ENCODE measurements around the gene NCOA1. TPM values are rescaled to one million over a fixed set of nuclear protein-coding genes. Genes with fewer than 3 reads are reported as not detected.

Gene NCOA1
- total RNA-seq, 2 donors from 2014 or later: 34.9 to 58.3 TPM

- Histone ChIP-seq H3K9me3 (no peaks in the 10 kb centered on the region), H3K36me3 (no peaks in the 10 kb centered on the region), H3K27me3 (replicated peaks; ENCODE audit: insufficient read depth) (no peaks in the 10 kb centered on the region), H3K4me1 (ENCODE audit: control insufficient read depth in 1 of 2, low read depth in 2 of 2) (peaks cover 8 to 30% of the 10 kb centered on the region in 2 donors), H3K4me3 (peak overlapping the region; percentile 93), H3K27ac (peak overlapping the region; percentile 66 to 82)
- TF ChIP-seq, protein P1, sequence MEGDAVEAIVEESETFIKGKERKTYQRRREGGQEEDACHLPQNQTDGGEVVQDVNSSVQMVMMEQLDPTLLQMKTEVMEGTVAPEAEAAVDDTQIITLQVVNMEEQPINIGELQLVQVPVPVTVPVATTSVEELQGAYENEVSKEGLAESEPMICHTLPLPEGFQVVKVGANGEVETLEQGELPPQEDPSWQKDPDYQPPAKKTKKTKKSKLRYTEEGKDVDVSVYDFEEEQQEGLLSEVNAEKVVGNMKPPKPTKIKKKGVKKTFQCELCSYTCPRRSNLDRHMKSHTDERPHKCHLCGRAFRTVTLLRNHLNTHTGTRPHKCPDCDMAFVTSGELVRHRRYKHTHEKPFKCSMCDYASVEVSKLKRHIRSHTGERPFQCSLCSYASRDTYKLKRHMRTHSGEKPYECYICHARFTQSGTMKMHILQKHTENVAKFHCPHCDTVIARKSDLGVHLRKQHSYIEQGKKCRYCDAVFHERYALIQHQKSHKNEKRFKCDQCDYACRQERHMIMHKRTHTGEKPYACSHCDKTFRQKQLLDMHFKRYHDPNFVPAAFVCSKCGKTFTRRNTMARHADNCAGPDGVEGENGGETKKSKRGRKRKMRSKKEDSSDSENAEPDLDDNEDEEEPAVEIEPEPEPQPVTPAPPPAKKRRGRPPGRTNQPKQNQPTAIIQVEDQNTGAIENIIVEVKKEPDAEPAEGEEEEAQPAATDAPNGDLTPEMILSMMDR (IDR thresholded peaks at IDR 0.05): no peak
- no peak for DNase-seq (ENCODE audit: low spot score)
- ATAC-seq (ENCODE audit: insufficient number of reproducible peaks, low FRiP score, low read depth): no peak
Measured at GRCh38 chr2:24492421-24493279, 1.6 kb downstream of the NCOA1 start.

DNA sequence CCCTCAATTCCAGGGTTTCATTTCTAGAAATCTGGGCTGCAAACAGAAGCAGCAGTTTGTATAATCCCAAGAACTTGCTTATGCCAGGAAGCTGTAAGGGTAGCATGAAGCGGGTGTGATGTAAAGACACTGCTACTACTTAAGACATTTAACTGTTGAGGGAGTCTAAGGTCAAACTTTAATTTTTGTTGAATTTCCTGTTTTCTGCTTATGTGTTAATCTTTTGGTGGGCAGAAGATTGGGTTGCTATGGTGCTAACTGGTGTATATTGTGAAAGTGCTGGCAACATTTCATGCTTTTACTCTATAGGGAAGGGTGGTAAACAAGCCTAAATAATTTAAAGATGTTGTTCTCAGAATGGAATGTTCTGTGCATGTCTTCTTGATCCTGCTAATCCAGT is 2.7 kb downstream of the NCOA1 start:
- H3K27ac ChIP-seq: no peak overlapping the region
- peak overlapping the region; percentile 93 for H3K4me3 ChIP-seq

GRCh38 chr2:24494410-24494809 is 3.4 kb downstream of the NCOA1 start:
- Histone ChIP-seq H3K27me3 (replicated peaks; ENCODE audit: insufficient read depth) (no peaks in the 10 kb centered on the region), H3K9me3 (no peaks in the 10 kb centered on the region), H3K4me3 (no peak overlapping the region), H3K27ac (no peak overlapping the region), H3K4me1 (ENCODE audit: control insufficient read depth in 1 of 2, low read depth in 2 of 2) (peaks cover 8 to 30% of the 10 kb centered on the region in 2 donors), H3K36me3 (no peaks in the 10 kb centered on the region)
- DNase-seq (ENCODE audit: low spot score) (no peak), ATAC-seq (ENCODE audit: insufficient number of reproducible peaks, low FRiP score, low read depth) (no peak)
- TF ChIP-seq, protein P1 (IDR thresholded peaks at IDR 0.05): no peak

More for the DNA sequence above, 2.7 kb downstream of the NCOA1 start:
- ATAC-seq (ENCODE audit: insufficient number of reproducible peaks, low FRiP score, low read depth): no peak
- no peaks in the 10 kb centered on the region for H3K36me3 ChIP-seq
- peaks cover 8 to 30% of the 10 kb centered on the region in 2 donors for H3K4me1 ChIP-seq (ENCODE audit: control insufficient read depth in 1 of 2, low read depth in 2 of 2)
- TF ChIP-seq, protein P1 (IDR thresholded peaks at IDR 0.05): no peak
- DNase-seq (ENCODE audit: low spot score): no peak
- H3K9me3 ChIP-seq: no peaks in the 10 kb centered on the region
- H3K27me3 ChIP-seq (replicated peaks; ENCODE audit: insufficient read depth): no peaks in the 10 kb centered on the region

DNA sequence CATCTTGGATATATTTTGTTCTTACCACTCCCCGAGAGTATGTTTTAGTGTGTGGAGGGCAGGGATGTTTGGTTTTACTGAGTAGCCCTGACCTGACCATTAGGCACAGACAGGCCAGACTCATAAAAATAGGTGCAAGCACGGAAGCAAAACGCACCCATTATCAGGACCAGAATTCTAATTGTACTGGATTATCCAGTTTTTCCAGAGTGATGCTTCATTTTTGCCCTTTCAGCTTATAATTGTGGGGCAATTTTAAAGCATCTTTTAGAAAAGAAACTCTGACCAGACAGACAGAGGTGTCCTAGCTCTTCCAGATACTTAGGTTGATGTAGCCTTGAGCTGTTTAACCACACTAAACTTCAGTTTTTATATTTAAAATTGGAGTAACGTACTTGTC is 4.4 kb downstream of the NCOA1 start:
- ATAC-seq (ENCODE audit: insufficient number of reproducible peaks, low FRiP score, low read depth) (no peak), DNase-seq (ENCODE audit: low spot score) (no peak)
- H3K36me3 ChIP-seq: no peaks in the 10 kb centered on the region
- H3K4me1 ChIP-seq (ENCODE audit: control insufficient read depth in 1 of 2, low read depth in 2 of 2): peaks cover under 1 to 24% of the 10 kb centered on the region in 2 donors
- no peak overlapping the region for H3K27ac ChIP-seq
- H3K4me3 ChIP-seq: no peak overlapping the region
- TF ChIP-seq, protein P1 (IDR thresholded peaks at IDR 0.05): no peak
- H3K9me3 ChIP-seq: no peaks in the 10 kb centered on the region
- H3K27me3 ChIP-seq (replicated peaks; ENCODE audit: insufficient read depth): no peaks in the 10 kb centered on the region

- no peak overlapping the region for H3K27ac ChIP-seq
- TF ChIP-seq, protein P1 (IDR thresholded peaks at IDR 0.05): no peak
- no peak for DNase-seq (ENCODE audit: low spot score)
- H3K4me3 ChIP-seq: no peak overlapping the region
- no peaks in the 10 kb centered on the region for H3K36me3 ChIP-seq
- ATAC-seq (ENCODE audit: insufficient number of reproducible peaks, low FRiP score, low read depth): no peak
- no peaks in the 10 kb centered on the region for H3K9me3 ChIP-seq
- H3K27me3 ChIP-seq (replicated peaks; ENCODE audit: insufficient read depth): no peaks in the 10 kb centered on the region
- H3K4me1 ChIP-seq (ENCODE audit: control insufficient read depth in 1 of 2, low read depth in 2 of 2): peaks cover 0 to 26% of the 10 kb centered on the region in 2 donors
Measured at GRCh38 chr2:24496959-24497358, 5.9 kb downstream of the NCOA1 start.
